ENCODE results near the gene TIRAP.
"Not testable (repeated sequence)": the region's sequence is repeated elsewhere in the genome, so short reads cannot be mapped to it uniquely, and the experiment has no call there.

The TIRAP gene

GRCh38 chr11:126284829-126285228, 1.9 kb downstream of the TIRAP start:
- DNase-seq (ENCODE audit: low read depth in 2 of 2): peak; percentile 87 to 90

DNA sequence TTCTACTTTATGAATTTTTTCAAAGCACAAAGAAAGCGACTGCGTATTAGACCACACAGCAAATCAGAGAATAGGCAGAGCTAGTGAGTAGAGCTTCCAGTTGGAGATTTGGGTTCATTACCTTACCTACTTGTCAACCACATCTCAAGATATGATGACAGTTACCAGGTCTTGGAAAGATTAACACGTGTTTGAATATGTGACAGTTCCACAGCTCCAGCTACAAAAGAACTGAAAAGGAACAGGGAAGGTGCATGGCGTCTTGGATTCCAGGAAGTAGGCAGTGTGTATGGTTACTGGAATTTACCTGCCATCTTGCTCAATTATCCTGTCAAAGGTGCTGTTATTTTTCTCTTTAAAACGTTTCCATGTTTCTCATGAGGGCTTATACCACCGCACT, 5.3 kb downstream of the TIRAP start:
- DNase-seq (ENCODE audit: low read depth in 2 of 2): no peak

DNA sequence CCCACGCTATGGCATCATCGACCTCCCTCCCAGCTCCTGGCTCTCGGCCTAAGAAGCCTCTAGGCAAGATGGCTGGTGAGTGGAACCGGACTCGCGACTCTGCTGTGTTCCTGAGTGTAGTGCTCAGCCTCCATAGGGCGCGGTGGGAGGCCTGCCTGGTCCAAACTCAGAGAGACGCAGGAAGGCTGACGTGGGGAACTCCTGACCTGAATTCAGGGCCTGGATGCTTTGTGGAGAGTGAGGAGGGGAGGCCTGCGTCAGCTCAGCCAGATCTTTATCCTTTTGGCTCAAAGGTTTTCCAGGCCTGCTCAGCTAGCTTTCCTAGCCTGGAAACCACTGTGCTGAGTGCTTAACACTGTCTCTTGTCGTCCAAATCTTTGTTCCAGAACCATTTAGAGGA, 8.0 kb downstream of the TIRAP start:
- no peak for DNase-seq (ENCODE audit: low read depth in 2 of 2)

DNA sequence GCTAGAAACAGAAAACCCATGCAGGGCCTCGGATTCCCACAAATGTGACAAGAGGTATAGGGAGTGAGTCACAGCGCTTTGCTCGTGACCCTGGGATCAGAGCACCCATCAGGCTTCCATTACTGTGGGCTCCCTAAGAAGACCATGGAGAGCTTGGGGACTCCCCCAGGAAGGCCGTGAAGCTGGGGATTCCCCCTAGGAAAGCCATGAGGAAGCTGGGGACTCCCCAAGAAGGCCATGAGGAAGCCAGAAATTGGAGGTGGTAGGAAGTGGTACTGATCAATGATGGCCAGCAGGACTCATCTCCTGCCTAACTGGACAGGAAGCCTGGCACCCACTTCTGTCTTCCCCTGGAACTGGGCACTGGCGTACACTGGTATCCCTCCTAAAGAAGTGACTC, 10.8 kb downstream of the TIRAP start:
- DNase-seq (ENCODE audit: low read depth in 2 of 2): no peak

- DNase-seq (ENCODE audit: low read depth in 2 of 2): no peak
Measured at GRCh38 chr11:126297004-126297403, 14.1 kb downstream of the TIRAP start.

DNA sequence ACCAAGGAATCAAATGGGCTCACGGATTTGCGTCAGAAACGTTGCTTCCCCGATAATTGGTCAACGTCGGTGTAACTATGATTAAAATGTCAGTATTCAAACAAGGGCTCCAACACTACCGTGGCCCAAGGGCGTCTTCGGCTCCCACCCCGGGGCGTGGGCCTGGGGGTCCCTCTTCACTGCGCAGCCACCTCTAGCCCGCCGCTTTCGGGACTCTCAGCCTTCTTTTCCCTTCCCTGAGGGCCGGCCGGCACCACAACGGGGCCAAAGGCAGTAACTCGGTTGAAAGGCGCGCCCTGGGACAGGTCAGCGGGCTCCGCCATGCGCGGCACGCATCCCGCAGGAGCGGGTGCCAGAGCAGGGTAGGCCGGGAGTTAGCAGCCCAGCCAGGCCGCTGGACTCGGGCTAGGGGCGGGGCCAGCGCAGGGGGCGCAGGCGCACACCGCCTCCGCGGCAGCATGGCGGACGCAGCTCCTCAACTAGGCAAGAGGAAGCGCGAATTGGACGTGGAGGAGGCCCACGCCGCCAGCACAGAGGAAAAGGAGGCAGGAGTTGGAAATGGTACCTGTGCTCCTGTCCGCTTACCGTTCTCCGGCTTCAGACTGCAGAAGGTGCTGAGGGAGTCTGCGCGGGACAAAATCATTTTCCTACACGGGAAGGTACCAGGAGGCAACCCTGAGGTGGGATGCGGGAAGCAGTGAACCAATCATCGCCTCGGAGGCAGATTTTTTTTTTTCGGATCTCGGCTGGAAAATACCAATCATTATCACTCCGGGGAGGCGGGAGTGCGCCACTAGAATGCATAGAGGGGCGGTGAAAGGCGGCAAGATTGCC, 20.9 kb downstream of the TIRAP start, which contains the start of gene DCPS:
TSS of gene DCPS (plus strand) at position 438 of the 834 bp plus-strand sequence. CDS start at position 459, 21 bp downstream.
- DNase-seq (ENCODE audit: low read depth in 2 of 2): peak; percentile 60 to 66

GRCh38 chr11:126304457-126305075, 21.7 kb downstream of the TIRAP start:
- DNase-seq (ENCODE audit: low read depth in 2 of 2): no peak

- no peak for DNase-seq (ENCODE audit: low read depth in 2 of 2)
Measured at GRCh38 chr11:126305699-126306098, 22.8 kb downstream of the TIRAP start.

DNA sequence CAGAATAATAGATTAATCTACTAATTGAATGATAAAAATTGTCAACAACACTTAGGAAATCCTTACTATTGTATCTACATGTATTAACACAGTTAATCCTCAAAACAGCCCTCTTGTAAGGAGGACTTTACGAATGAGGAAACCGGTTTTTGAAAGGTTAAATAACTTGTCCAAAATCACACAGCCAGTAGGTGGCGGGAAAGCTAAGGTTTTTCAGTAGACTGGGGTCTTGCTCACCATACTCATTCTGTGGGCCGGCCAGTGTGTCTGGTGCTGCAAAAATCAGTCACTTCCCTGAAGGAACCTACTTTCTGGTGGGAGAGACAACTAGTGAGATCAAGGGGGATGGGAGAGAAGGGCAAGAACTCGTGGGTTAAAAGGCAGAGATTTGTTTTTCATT, 24.8 kb downstream of the TIRAP start:
- no peak for DNase-seq (ENCODE audit: low read depth in 2 of 2)

DNA sequence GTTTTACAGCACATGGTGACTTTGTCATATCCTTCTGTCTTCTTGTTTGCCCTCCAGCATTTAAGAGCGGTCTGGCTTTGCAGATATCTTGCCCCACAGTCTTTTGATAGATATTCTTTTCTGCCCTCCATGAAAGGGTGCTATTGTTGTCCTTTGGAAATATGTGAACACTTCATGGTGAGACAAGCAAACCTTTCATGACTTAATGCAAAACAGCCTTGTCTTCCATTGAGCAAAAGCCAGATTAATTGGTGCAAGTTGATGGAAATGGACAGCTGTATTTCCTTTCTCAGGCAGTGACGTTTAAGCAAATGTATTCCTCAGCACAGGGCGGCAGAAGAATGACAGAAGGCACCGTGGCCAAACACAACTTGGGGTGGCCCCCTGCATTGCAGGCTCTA, 25.4 kb downstream of the TIRAP start:
- DNase-seq (ENCODE audit: low read depth in 2 of 2): no peak

- DNase-seq (ENCODE audit: low read depth in 2 of 2): not testable (repeated sequence)
Measured at GRCh38 chr11:126308771-126309170, 25.9 kb downstream of the TIRAP start.

DNA sequence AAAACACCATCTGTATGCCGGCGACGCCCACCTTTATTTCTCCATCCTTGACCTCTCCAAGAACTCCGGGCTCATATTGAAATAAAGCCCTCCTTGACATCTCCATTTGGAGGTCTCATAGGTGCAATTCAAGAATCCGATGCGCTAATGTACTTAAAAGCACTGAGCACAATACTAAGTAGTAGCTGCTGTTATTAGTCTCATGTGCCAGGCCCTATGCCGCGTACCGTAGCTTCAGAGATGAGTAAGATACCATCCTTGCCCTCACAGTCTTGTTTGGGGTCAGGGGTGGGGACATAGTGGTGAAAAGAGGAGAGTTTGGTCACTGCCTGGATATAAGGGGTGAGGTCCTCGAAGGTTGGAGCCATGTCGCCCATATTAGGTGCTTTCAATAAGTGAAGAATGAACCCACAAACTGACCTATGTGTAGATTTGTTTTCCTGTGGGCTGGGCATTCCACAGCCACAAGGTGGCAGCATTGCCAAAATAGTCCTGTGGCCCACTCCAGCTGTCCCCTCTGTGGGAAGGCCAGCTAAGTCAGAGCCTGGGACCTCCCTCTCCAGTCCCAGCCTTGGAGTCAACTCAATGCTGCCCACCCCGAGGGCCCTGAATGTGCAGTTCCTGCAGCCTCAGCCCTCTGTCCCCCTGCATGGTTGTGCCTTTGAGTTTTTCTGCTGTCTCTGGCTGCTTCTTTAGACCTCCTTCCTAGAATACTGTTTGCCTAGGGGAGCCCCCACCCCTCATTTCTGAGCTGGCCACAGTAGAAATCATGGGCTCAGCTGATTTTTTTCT, 27.5 kb downstream of the TIRAP start:
- peak in 1 of 2 experiments; percentile 23 for DNase-seq (ENCODE audit: low read depth in 2 of 2)

DNA sequence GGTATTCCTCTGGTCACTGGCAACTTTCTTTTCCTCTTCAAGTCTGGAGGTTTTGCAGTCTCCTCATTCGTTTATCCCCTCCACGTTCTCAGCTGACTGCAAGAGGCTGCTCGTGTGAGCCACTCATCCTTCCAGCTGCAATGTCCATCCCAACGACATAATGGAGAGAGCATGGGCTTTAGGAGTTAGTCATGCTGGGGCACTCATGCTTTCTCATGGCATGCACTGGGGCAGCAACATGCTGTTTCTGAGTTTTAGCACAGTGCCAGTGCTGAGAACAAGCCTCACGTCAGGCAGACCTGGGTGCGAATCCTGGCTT, 28.1 kb downstream of the TIRAP start:
- DNase-seq (ENCODE audit: low read depth in 2 of 2): no peak

DNA sequence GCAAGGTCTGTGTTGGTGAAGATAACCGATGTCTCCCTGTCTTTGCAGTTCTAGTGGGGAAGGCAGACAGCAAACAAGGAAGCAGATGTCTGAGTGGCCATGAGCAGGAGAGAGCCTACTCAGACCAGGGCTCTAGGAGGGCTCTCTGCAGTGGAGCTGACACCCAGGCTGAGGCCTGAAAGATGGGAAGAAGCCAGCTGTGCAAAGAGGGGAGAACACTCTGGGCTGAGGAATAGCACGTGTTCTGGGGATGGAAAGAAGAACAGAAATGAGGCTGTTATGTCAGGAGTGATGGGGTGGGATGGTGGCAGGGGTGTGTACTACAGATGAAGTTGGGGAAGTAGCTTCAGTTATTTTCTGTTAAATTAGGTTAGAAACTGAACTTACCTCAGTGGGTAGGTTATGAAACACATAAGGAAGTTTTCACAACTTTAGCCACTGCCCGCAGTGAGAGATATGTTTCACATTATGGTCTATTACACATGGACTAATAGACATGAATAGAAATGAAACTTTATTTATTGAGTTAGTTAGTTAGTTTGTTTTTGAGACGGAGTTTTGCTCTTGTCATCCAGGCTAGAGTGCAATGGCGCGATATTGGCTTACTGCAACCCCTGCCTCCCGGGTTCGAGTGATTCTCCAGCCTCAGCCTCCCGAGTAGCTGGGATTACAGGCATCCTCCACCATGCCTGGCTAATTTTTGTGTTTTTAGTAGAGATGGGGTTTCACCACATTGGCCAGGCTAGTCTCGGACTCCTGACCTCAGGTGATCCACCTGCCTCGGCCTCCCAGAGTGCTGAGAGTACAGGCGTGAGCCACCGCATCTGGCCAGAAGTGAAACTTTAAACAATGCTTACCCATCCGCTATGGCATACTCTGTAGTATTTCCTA, 28.8 kb downstream of the TIRAP start:
- DNase-seq (ENCODE audit: low read depth in 2 of 2): no peak

GRCh38 chr11:126312961-126313360, 30.1 kb downstream of the TIRAP start:
- DNase-seq (ENCODE audit: low read depth in 2 of 2): no peak

DNA sequence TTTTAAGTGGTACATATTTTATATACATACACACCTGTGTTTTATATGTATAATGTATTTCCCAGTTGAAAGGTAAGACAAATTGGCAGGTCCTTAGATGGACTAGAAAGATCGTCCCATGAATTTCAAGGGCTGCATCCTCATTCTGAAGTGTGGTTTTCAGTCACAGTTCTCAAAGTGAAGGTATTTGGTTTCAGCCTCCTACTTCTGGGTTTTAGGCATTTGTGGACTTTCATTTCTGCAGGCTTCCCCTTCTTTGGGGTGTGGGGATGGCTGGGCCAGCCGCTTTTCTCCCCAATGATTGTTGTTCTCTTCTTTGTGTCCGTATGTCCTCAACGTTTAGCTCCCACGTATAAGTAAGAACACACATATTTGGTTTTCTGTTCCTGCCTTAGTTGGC, 30.9 kb downstream of the TIRAP start:
- no peak for DNase-seq (ENCODE audit: low read depth in 2 of 2)

DNA sequence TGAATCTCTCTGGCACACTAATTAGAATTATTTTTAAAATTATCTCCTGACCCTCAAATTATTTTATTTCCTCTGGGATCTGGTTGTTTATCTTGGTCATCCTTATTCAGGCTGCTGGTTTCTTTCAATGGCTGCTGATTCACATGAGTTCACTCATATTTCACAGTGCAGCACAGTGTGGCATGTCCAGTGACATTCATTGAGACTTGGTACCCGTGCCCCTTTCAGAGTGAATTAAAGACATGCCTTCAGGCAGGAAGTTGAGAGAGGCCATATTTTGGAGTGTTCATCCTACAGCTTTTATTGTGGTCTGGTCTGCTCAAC, 34.5 kb downstream of the TIRAP start:
- DNase-seq (ENCODE audit: low read depth in 2 of 2): no peak

DNA sequence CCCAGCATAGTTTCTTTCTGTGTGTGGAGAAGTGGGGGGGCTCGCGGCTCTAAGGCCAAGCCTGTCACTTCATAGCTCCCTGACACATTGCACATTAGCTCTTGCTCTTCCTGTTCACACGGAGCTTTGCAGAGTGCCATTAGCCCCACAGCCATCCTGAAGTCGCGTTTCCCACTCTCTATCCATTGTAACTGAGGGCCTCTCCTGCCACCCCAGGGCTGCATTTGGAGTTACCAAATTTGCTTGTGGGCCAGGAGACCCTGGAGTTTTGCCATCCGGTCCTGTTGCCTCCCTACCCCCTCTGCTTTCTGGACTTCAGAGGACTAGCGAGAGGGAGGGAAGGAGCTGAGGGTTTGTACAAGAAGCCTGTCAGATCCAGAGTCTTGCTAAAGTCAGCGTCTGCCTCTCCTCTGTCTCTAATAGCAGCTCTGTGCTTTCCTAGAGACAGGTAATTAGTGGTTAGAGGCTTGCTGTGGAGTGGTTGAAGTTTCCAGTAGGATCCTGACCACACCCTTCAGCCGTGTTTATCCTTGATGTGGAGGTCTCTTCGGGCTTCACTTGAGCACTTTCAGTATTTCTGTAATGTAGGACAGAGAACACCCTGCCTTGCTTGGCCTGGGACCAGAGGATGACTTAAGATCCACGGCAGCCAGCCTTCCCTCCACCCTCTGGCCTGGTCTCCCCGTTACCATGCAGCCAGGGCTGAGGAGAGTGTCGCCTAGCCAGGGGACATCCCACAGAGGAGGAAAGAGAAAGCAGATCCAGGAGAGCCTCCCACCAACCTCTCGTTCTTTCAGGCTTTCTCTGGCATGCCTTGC, 35.1 kb downstream of the TIRAP start:
- peak; percentile 66 to 72 for DNase-seq (ENCODE audit: low read depth in 2 of 2)

GRCh38 chr11:126318574-126319373, 35.9 kb downstream of the TIRAP start:
- peak; percentile 94 for DNase-seq (ENCODE audit: low read depth in 2 of 2)

- no peak for DNase-seq (ENCODE audit: low read depth in 2 of 2)
Measured at GRCh38 chr11:126319374-126319740, 36.5 kb downstream of the TIRAP start.

Measured in fibroblast of skin of left biceps (primary cell).